Activated CD8-positive, alpha-beta T cell treated with anti-CD3 and anti-CD28 coated beads, Interleukin-2, amount 10 ng/mL, durations not matched to agents 7 days and 5 days (primary cell): ENCODE results near the gene SYNM. TPM values are rescaled to one million over a fixed set of nuclear protein-coding genes. Genes with fewer than 3 reads are reported as not detected.

Source experiments
- ATAC-seq: fragments of 150-1000 bp; cut with Tn5 transposase; one replicate; pipeline ENCODE4 v1.10.0; 2021; ENCODE audit warnings: moderate library complexity
- CTCF ChIA-PET: fragments of 350-600 bp; sonication (Branson Sonifier 250); formaldehyde crosslinking; loops from one replicate; lab custom pipeline; 2021; ENCODE audit warnings: antibody characterized with exemption; lab: Charles Lee
- POLR2A ChIA-PET: fragments of 350-600 bp; sonication (Branson Sonifier 250); formaldehyde crosslinking; loops from one replicate; lab custom pipeline; 2021; ENCODE audit warnings: antibody characterized with exemption; lab: Charles Lee
- DNase-seq: peaks from one replicate; pipeline ENCODE4 v3.0.0-alpha.2; 2020
- H3K27ac Mint-ChIP-seq: one replicate; pipeline ENCODE4 v1.8.0; 2021; ENCODE audit warnings: mild to moderate bottlenecking, mixed read lengths
- H3K27me3 Mint-ChIP-seq: one replicate; pipeline ENCODE4 v1.8.0; 2021; ENCODE audit warnings: low read depth, mixed read lengths
- H3K36me3 Mint-ChIP-seq: one replicate; pipeline ENCODE4 v1.8.0; 2021; ENCODE audit warnings: low read depth, mixed read lengths
- H3K4me1 Mint-ChIP-seq: one replicate; pipeline ENCODE4 v1.8.0; 2021; ENCODE audit warnings: low read depth, mixed read lengths
- H3K4me3 Mint-ChIP-seq: one replicate; pipeline ENCODE4 v1.8.0; 2021; ENCODE audit warnings: mild to moderate bottlenecking, mixed read lengths
- H3K9me3 Mint-ChIP-seq: one replicate; pipeline ENCODE4 v1.8.0; 2022; ENCODE audit warnings: mixed read lengths; ENCODE audit not compliant: insufficient read depth
- total RNA-seq, 2 experiments: library from RNA; stranded (reverse); gene quantifications; one replicate each; pipeline ENCODE4 v1.2.3, GENCODE V29; 2021

The SYNM gene
- total RNA-seq, 2 experiments from 2014 or later, result 0.18 to 0.29 TPM

- CTCF ChIA-PET, result no interaction called here
- Mint-ChIP-seq H3K27ac (no peak overlapping the region), H3K36me3 (no peaks in the 10 kb centered on the region)
Observed at GRCh38 chr15:99130314-99130713, 25.4 kb downstream of the SYNM start.

DNA sequence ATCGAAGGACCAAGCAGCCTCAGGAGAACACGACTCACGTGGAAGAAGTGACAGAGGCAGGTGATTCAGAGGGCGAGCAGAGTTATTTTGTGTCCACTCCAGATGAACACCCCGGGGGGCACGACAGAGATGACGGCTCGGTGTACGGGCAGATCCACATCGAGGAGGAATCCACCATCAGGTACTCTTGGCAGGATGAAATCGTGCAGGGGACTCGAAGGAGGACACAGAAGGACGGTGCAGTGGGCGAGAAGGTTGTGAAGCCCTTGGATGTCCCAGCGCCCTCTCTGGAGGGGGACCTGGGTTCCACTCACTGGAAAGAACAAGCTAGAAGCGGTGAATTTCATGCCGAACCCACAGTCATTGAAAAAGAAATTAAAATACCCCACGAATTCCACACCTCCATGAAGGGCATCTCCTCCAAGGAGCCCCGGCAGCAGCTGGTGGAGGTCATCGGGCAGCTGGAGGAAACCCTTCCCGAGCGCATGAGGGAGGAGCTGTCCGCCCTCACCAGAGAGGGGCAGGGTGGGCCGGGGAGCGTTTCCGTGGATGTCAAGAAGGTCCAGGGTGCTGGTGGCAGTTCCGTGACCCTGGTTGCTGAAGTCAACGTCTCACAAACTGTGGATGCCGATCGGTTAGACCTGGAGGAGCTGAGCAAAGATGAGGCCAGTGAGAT lies 26.0 kb downstream of the SYNM start:
- DNase-seq, result no peak
- Mint-ChIP-seq H3K9me3 (no peaks in the 10 kb centered on the region), H3K36me3 (no peaks in the 10 kb centered on the region), H3K27ac (no peak overlapping the region), H3K4me1 (no peaks in the 10 kb centered on the region), H3K4me3 (no peak overlapping the region), H3K27me3 (no peaks in the 10 kb centered on the region)
- ChIA-PET POLR2A (no interaction called here), CTCF (no interaction called here)
- ATAC-seq, result no peak

More at GRCh38 chr15:99130314-99130713, 25.4 kb downstream of the SYNM start:
- Mint-ChIP-seq H3K4me3 (no peak overlapping the region), H3K4me1 (no peaks in the 10 kb centered on the region), H3K9me3 (no peaks in the 10 kb centered on the region), H3K27me3 (no peaks in the 10 kb centered on the region)
- POLR2A ChIA-PET, result no interaction called here
- ATAC-seq, result no peak
- no peak for DNase-seq

- H3K27me3 Mint-ChIP-seq, result no peaks in the 10 kb centered on the region
- no peaks in the 10 kb centered on the region for H3K4me1 Mint-ChIP-seq
- no peaks in the 10 kb centered on the region for H3K9me3 Mint-ChIP-seq
- no peak overlapping the region for H3K4me3 Mint-ChIP-seq
- CTCF ChIA-PET, result no interaction called here
- no peak for DNase-seq
- ATAC-seq, result no peak
- no peaks in the 10 kb centered on the region for H3K36me3 Mint-ChIP-seq
- no peak overlapping the region for H3K27ac Mint-ChIP-seq
- POLR2A ChIA-PET, result no interaction called here
Observed at GRCh38 chr15:99131441-99132023, 26.7 kb downstream of the SYNM start.

DNA sequence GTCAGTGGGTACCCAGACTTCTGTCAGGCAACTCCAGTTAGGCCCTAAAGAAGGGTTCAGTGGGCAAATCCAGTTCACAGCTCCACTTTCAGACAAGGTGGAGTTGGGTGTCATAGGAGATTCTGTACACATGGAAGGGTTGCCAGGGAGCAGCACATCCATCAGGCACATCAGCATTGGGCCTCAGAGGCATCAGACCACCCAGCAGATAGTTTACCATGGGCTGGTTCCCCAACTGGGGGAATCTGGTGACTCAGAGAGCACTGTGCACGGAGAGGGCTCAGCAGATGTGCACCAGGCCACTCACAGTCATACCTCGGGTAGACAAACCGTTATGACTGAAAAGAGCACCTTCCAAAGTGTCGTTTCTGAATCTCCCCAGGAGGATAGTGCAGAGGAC lies 27.2 kb downstream of the SYNM start:
- Mint-ChIP-seq H3K9me3 (no peaks in the 10 kb centered on the region), H3K4me1 (no peaks in the 10 kb centered on the region), H3K36me3 (no peaks in the 10 kb centered on the region), H3K27ac (no peak overlapping the region), H3K4me3 (no peak overlapping the region), H3K27me3 (no peaks in the 10 kb centered on the region)
- DNase-seq (no peak), ATAC-seq (no peak)
- ChIA-PET POLR2A (no interaction called here), CTCF (no interaction called here)

- Mint-ChIP-seq H3K27ac (no peak overlapping the region), H3K27me3 (no peaks in the 10 kb centered on the region), H3K4me1 (no peaks in the 10 kb centered on the region), H3K9me3 (no peaks in the 10 kb centered on the region), H3K36me3 (no peaks in the 10 kb centered on the region), H3K4me3 (no peak overlapping the region)
- DNase-seq, result no peak
- CTCF ChIA-PET, result no interaction called here
- POLR2A ChIA-PET, result no interaction called here
- ATAC-seq, result no peak
Observed at GRCh38 chr15:99132634-99133287, 27.9 kb downstream of the SYNM start.

GRCh38 chr15:99134317-99134821 lies 29.5 kb downstream of the SYNM start:
- POLR2A ChIA-PET, result no interaction called here
- H3K27ac Mint-ChIP-seq, result no peak overlapping the region

DNA sequence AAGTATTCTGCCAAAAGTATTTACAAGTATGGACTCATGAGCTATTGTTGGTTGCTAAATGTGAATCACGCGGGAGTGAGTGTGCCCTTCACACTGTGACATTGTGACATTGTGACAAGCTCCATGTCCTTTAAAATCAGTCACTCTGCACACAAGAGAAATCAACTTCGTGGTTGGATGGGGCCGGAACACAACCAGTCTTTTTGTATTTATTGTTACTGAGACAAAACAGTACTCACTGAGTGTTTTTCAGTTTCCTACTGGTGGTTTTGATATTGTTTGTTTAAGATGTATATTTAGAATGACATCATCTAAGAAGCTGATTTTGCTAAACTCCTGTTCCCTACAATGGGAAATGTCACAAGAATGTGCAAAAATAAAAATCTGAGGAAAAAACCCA lies 30.3 kb downstream of the SYNM start:
- DNase-seq, result no peak
- Mint-ChIP-seq H3K4me1 (no peaks in the 10 kb centered on the region), H3K4me3 (no peak overlapping the region)

More at GRCh38 chr15:99134317-99134821, 29.5 kb downstream of the SYNM start:
- DNase-seq, result no peak
- no peaks in the 10 kb centered on the region for H3K4me1 Mint-ChIP-seq
- H3K9me3 Mint-ChIP-seq, result no peaks in the 10 kb centered on the region
- H3K27me3 Mint-ChIP-seq, result no peaks in the 10 kb centered on the region
- CTCF ChIA-PET, result no interaction called here
- ATAC-seq, result no peak
- no peak overlapping the region for H3K4me3 Mint-ChIP-seq
- no peaks in the 10 kb centered on the region for H3K36me3 Mint-ChIP-seq

GRCh38 chr15:99137111-99137546 lies 32.2 kb downstream of the SYNM start:
- ChIA-PET CTCF (no interaction called here), POLR2A (no interaction called here)
- Mint-ChIP-seq H3K36me3 (no peaks in the 10 kb centered on the region), H3K9me3 (no peaks in the 10 kb centered on the region), H3K4me3 (no peak overlapping the region), H3K27me3 (no peaks in the 10 kb centered on the region), H3K4me1 (no peaks in the 10 kb centered on the region), H3K27ac (no peak overlapping the region)
- no peak for DNase-seq
- no peak for ATAC-seq

More for the DNA sequence above, 30.3 kb downstream of the SYNM start:
- Mint-ChIP-seq H3K36me3 (no peaks in the 10 kb centered on the region), H3K27me3 (no peaks in the 10 kb centered on the region), H3K27ac (no peak overlapping the region), H3K9me3 (no peaks in the 10 kb centered on the region)
- no peak for ATAC-seq
- ChIA-PET POLR2A (no interaction called here), CTCF (no interaction called here)

GRCh38 chr15:99137877-99138276 lies 33.0 kb downstream of the SYNM start:
- Mint-ChIP-seq H3K27ac (no peak overlapping the region), H3K36me3 (no peaks in the 10 kb centered on the region), H3K4me3 (no peak overlapping the region), H3K4me1 (no peaks in the 10 kb centered on the region), H3K9me3 (no peaks in the 10 kb centered on the region), H3K27me3 (no peaks in the 10 kb centered on the region)
- ATAC-seq (no peak), DNase-seq (no peak)
- ChIA-PET CTCF (no interaction called here), POLR2A (no interaction called here)

- ChIA-PET POLR2A (no interaction called here), CTCF (no interaction called here)
- H3K4me1 Mint-ChIP-seq, result no peaks in the 10 kb centered on the region
- no peaks in the 10 kb centered on the region for H3K36me3 Mint-ChIP-seq
- H3K27ac Mint-ChIP-seq, result no peak overlapping the region
- ATAC-seq (no peak), DNase-seq (no peak)
- no peaks in the 10 kb centered on the region for H3K9me3 Mint-ChIP-seq
- no peak overlapping the region for H3K4me3 Mint-ChIP-seq
- no peaks in the 10 kb centered on the region for H3K27me3 Mint-ChIP-seq
Observed at GRCh38 chr15:99138491-99138982, 33.7 kb downstream of the SYNM start.

DNA sequence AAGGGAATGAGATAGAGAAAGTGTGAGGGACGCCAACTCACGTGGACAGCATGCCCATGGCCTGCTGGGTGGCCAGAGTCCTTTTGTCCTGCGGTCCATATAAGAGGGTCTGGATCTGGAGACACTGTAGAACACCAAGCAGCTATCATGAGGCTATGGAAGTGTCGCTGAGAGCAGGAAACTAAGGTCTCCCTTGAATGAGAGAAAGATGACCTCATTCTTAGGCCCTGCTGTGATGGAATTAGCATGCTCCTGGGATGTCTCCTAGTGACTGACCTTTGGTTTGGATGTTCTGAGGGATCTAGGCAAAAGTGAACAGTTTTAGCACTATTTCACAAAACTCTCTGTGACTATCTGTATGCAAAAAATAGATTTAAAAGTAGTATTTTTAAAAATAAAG lies 34.4 kb downstream of the SYNM start:
- Mint-ChIP-seq H3K27ac (no peak overlapping the region), H3K9me3 (no peaks in the 10 kb centered on the region), H3K4me1 (no peaks in the 10 kb centered on the region), H3K36me3 (no peaks in the 10 kb centered on the region), H3K4me3 (no peak overlapping the region), H3K27me3 (no peaks in the 10 kb centered on the region)
- POLR2A ChIA-PET, result no interaction called here
- DNase-seq (no peak), ATAC-seq (no peak)
- CTCF ChIA-PET, result no interaction called here

GRCh38 chr15:99140590-99140989 lies 35.7 kb downstream of the SYNM start:
- Mint-ChIP-seq H3K4me3 (no peak overlapping the region), H3K4me1 (no peaks in the 10 kb centered on the region), H3K27me3 (no peaks in the 10 kb centered on the region), H3K36me3 (no peaks in the 10 kb centered on the region), H3K27ac (no peak overlapping the region), H3K9me3 (no peaks in the 10 kb centered on the region)
- ATAC-seq, result no peak
- ChIA-PET CTCF (no interaction called here), POLR2A (no interaction called here)
- DNase-seq, result no peak
